Activated CD8-positive, alpha-beta memory T cell treated with anti-CD3 and anti-CD28 coated beads, Interleukin-2, amount 50 U/mL, for 48 hours (primary cell): ENCODE measurements around the gene CFL1.

ENCODE experiments used
- DNase-seq: peaks from one replicate; pipeline ENCODE4 v3.0.0-alpha.2; 2020

CFL1 gene

GRCh38 chr11:65829459-65829858, 28.5 kb downstream of the CFL1 start:
- no peak for DNase-seq

- no peak for DNase-seq
Measured at GRCh38 chr11:65826984-65827735, 30.8 kb downstream of the CFL1 start.

GRCh38 chr11:65822776-65823528, 35.0 kb downstream of the CFL1 start:
- no peak for DNase-seq

GRCh38 chr11:65821107-65821506, 36.9 kb downstream of the CFL1 start:
- no peak for DNase-seq

- peak; percentile 100 for DNase-seq
Measured at GRCh38 chr11:65817835-65818680, 39.9 kb downstream of the CFL1 start.

GRCh38 chr11:65817312-65817834, 40.6 kb downstream of the CFL1 start:
- no peak for DNase-seq

GRCh38 chr11:65816696-65817095, 41.3 kb downstream of the CFL1 start:
- no peak for DNase-seq

GRCh38 chr11:65814986-65815565, 42.9 kb downstream of the CFL1 start:
- DNase-seq, result no peak

GRCh38 chr11:65814131-65814985, 43.6 kb downstream of the CFL1 start:
- DNase-seq, result no peak

- no peak for DNase-seq
Measured at GRCh38 chr11:65811764-65812475, 46.1 kb downstream of the CFL1 start.

- no peak for DNase-seq
Measured at GRCh38 chr11:65810046-65810868, 47.7 kb downstream of the CFL1 start.

GRCh38 chr11:65809496-65809895, 48.5 kb downstream of the CFL1 start:
- DNase-seq, result no peak

- no peak for DNase-seq
Measured at GRCh38 chr11:65808744-65809341, 49.1 kb downstream of the CFL1 start.

GRCh38 chr11:65806979-65807378, 51.0 kb downstream of the CFL1 start:
- no peak for DNase-seq
